GM12878 (cell line): ENCODE results near the gene SYDE2.

Source experiments
- BHLHE40 ChIP-seq, 2 experiments: fragments of 450-650 bp in 1 of 2; IDR thresholded peaks; 2 replicates each; pipeline ENCODE4 v1.6.1; 2011 to 2017; ENCODE audit warnings: low read depth in 2 of 2, borderline replicate concordance in 1 of 2, improper control_type of control experiment in 1 of 2, low read length in 1 of 2, mild to moderate bottlenecking in 1 of 2
- NFYB ChIP-seq: IDR thresholded peaks from 2 replicates; pipeline ENCODE4 v1.6.1; 2011; ENCODE audit warnings: low read depth, mild to moderate bottlenecking, low read length, improper control_type of control experiment, moderate library complexity; ENCODE audit not compliant: insufficient read depth
- POLR2A ChIP-seq: IDR thresholded peaks from 2 replicates; pipeline ENCODE4 v1.6.1; 2011; ENCODE audit warnings: low read depth, mild to moderate bottlenecking, low read length
- RAD21 ChIP-seq: IDR thresholded peaks from 2 replicates; pipeline ENCODE4 v1.6.1; 2011; ENCODE audit warnings: mild to moderate bottlenecking, low read depth, low read length, moderate library complexity; ENCODE audit not compliant: insufficient read depth
- RELA ChIP-seq: fragments of 450-650 bp; IDR thresholded peaks from 2 replicates; pipeline ENCODE4 v1.8.0; 2014; ENCODE audit warnings: borderline replicate concordance; ENCODE audit not compliant: partially characterized antibody
- SIN3A ChIP-seq: IDR thresholded peaks from 2 replicates; pipeline ENCODE4 v1.6.1; 2012; ENCODE audit warnings: low read depth, low read length, improper control_type of control experiment
- SPI1 ChIP-seq: IDR thresholded peaks from 2 replicates; pipeline ENCODE4 v1.6.1; 2011; ENCODE audit warnings: low read depth, mild to moderate bottlenecking, low read length, moderate library complexity, borderline replicate concordance; ENCODE audit not compliant: insufficient read depth
- ZSCAN29 ChIP-seq: fragments of 450-650 bp; IDR thresholded peaks from 2 replicates; pipeline ENCODE4 v1.6.1; 2017; ENCODE audit warnings: mild to moderate bottlenecking, moderate library complexity
- TF ChIP-seq, protein P1 (sequence below), 3 experiments: IDR thresholded peaks in 2 of 3; conservative IDR thresholded peaks in 1 of 3; 2 replicates each; pipeline ENCODE4 v1.5.1; 2011; ENCODE audit warnings: low read depth in 3 of 3, low read length in 3 of 3, mild to moderate bottlenecking in 3 of 3, control low read depth in 2 of 3, moderate library complexity in 2 of 3, inconsistent platforms in 1 of 3, mixed read lengths in 1 of 3; ENCODE audit not compliant: control insufficient read depth in 2 of 3, insufficient read depth in 1 of 3; ENCODE audit errors: extremely low read depth in 1 of 3
- TF ChIP-seq, protein P2 (sequence below): IDR thresholded peaks from 2 replicates; pipeline ENCODE4 v1.6.1; 2011; ENCODE audit warnings: borderline replicate concordance, low read depth, mild to moderate bottlenecking, moderate library complexity, low read length; ENCODE audit not compliant: insufficient read depth, poor library complexity, severe bottlenecking
- TF ChIP-seq, protein P3 (sequence below): fragments of 450-650 bp; IDR thresholded peaks from 2 replicates; pipeline ENCODE4 v1.6.1; 2017; ENCODE audit warnings: mild to moderate bottlenecking
- TF ChIP-seq, protein P4 (sequence below): IDR thresholded peaks from 2 replicates; pipeline ENCODE4 v1.6.1; 2012; ENCODE audit warnings: low read depth, low read length, improper control_type of control experiment
- TF ChIP-seq, protein P5 (sequence below): IDR thresholded peaks from 2 replicates; pipeline ENCODE4 v1.6.1; 2011; ENCODE audit warnings: low read depth, low read length, improper control_type of control experiment, borderline replicate concordance
- TF ChIP-seq, protein P6 (sequence below): IDR thresholded peaks from 2 replicates; pipeline ENCODE4 v1.6.1; 2012; ENCODE audit warnings: mild to moderate bottlenecking, low read depth, low read length

DNA sequence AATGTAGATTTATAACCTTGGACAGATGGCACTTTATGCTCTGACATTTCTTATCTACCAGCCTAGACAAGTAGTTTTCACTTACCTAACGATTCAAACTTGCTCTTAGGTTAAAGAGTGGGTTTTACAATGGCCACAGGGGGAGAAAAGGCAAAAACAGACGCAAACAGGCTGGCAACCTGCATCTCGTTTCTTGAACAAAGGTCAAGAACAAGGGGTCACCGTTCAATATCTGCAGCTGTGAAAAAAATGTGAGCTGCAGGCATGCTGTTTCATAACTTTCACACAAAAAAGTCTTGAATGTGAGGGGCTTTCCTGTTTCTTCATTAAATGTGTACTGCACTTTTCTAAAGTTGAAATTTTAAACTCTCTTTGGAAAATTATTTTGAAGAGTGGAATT, 49.4 kb downstream of the SYDE2 start:
- TF ChIP-seq, protein P1, sequence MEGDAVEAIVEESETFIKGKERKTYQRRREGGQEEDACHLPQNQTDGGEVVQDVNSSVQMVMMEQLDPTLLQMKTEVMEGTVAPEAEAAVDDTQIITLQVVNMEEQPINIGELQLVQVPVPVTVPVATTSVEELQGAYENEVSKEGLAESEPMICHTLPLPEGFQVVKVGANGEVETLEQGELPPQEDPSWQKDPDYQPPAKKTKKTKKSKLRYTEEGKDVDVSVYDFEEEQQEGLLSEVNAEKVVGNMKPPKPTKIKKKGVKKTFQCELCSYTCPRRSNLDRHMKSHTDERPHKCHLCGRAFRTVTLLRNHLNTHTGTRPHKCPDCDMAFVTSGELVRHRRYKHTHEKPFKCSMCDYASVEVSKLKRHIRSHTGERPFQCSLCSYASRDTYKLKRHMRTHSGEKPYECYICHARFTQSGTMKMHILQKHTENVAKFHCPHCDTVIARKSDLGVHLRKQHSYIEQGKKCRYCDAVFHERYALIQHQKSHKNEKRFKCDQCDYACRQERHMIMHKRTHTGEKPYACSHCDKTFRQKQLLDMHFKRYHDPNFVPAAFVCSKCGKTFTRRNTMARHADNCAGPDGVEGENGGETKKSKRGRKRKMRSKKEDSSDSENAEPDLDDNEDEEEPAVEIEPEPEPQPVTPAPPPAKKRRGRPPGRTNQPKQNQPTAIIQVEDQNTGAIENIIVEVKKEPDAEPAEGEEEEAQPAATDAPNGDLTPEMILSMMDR (IDR thresholded peaks at IDR 0.05 in 2 of 3, conservative IDR thresholded peaks at IDR 0.05 in 1 of 3; ENCODE audit: control insufficient read depth in 2 of 3, extremely low read depth in 1 of 3, insufficient read depth in 1 of 3, low read depth in 3 of 3, low read length in 3 of 3) = no peak
- TF ChIP-seq BHLHE40 (IDR thresholded peaks at IDR 0.05; ENCODE audit: borderline replicate concordance in 1 of 2, low read depth in 2 of 2, low read length in 1 of 2) (no peak), SPI1 (no peak), SIN3A (no peak), POLR2A (no peak), RAD21 (no peak), ZSCAN29 (no peak), NFYB (no peak), RELA (no peak)
- TF ChIP-seq, protein P2, sequence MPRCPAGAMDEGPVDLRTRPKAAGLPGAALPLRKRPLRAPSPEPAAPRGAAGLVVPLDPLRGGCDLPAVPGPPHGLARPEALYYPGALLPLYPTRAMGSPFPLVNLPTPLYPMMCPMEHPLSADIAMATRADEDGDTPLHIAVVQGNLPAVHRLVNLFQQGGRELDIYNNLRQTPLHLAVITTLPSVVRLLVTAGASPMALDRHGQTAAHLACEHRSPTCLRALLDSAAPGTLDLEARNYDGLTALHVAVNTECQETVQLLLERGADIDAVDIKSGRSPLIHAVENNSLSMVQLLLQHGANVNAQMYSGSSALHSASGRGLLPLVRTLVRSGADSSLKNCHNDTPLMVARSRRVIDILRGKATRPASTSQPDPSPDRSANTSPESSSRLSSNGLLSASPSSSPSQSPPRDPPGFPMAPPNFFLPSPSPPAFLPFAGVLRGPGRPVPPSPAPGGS = no peak
- TF ChIP-seq, protein P3, sequence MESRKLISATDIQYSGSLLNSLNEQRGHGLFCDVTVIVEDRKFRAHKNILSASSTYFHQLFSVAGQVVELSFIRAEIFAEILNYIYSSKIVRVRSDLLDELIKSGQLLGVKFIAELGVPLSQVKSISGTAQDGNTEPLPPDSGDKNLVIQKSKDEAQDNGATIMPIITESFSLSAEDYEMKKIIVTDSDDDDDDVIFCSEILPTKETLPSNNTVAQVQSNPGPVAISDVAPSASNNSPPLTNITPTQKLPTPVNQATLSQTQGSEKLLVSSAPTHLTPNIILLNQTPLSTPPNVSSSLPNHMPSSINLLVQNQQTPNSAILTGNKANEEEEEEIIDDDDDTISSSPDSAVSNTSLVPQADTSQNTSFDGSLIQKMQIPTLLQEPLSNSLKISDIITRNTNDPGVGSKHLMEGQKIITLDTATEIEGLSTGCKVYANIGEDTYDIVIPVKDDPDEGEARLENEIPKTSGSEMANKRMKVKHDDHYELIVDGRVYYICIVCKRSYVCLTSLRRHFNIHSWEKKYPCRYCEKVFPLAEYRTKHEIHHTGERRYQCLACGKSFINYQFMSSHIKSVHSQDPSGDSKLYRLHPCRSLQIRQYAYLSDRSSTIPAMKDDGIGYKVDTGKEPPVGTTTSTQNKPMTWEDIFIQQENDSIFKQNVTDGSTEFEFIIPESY = no peak
- TF ChIP-seq, protein P4, sequence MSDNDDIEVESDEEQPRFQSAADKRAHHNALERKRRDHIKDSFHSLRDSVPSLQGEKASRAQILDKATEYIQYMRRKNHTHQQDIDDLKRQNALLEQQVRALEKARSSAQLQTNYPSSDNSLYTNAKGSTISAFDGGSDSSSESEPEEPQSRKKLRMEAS = no peak
- TF ChIP-seq, protein P5, sequence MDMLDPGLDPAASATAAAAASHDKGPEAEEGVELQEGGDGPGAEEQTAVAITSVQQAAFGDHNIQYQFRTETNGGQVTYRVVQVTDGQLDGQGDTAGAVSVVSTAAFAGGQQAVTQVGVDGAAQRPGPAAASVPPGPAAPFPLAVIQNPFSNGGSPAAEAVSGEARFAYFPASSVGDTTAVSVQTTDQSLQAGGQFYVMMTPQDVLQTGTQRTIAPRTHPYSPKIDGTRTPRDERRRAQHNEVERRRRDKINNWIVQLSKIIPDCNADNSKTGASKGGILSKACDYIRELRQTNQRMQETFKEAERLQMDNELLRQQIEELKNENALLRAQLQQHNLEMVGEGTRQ = no peak
- TF ChIP-seq, protein P6, sequence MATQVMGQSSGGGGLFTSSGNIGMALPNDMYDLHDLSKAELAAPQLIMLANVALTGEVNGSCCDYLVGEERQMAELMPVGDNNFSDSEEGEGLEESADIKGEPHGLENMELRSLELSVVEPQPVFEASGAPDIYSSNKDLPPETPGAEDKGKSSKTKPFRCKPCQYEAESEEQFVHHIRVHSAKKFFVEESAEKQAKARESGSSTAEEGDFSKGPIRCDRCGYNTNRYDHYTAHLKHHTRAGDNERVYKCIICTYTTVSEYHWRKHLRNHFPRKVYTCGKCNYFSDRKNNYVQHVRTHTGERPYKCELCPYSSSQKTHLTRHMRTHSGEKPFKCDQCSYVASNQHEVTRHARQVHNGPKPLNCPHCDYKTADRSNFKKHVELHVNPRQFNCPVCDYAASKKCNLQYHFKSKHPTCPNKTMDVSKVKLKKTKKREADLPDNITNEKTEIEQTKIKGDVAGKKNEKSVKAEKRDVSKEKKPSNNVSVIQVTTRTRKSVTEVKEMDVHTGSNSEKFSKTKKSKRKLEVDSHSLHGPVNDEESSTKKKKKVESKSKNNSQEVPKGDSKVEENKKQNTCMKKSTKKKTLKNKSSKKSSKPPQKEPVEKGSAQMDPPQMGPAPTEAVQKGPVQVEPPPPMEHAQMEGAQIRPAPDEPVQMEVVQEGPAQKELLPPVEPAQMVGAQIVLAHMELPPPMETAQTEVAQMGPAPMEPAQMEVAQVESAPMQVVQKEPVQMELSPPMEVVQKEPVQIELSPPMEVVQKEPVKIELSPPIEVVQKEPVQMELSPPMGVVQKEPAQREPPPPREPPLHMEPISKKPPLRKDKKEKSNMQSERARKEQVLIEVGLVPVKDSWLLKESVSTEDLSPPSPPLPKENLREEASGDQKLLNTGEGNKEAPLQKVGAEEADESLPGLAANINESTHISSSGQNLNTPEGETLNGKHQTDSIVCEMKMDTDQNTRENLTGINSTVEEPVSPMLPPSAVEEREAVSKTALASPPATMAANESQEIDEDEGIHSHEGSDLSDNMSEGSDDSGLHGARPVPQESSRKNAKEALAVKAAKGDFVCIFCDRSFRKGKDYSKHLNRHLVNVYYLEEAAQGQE = no peak
